H9 (cell line): ENCODE data around the gene ADORA3. TPM values are rescaled to one million over a fixed set of nuclear protein-coding genes. Genes with fewer than 3 reads are reported as not detected.

ENCODE experiments used
- DNase-seq: peaks from one replicate; pipeline ENCODE4 v3.0.0-alpha.2; 2017
- H2AFZ ChIP-seq: one replicate; pipeline ENCODE4 v1.6.1; 2013; ENCODE audit warnings: mild to moderate bottlenecking, low read length, control low read depth, moderate library complexity
- H2AK5ac ChIP-seq: 2 replicates; pipeline ENCODE4 v1.6.1; 2013; ENCODE audit warnings: low read length, control low read depth, mixed read lengths; ENCODE audit not compliant: insufficient read length
- H2BK120ac ChIP-seq: one replicate; pipeline ENCODE4 v1.6.1; 2013; ENCODE audit warnings: low read depth, mild to moderate bottlenecking, low read length, control low read depth, inconsistent platforms; ENCODE audit not compliant: poor library complexity, severe bottlenecking
- H2BK12ac ChIP-seq: 2 replicates; pipeline ENCODE4 v1.6.1; 2013; ENCODE audit warnings: low read length, control low read depth, mixed read lengths, low read depth; ENCODE audit not compliant: insufficient read length
- H2BK15ac ChIP-seq: 2 replicates; pipeline ENCODE4 v1.6.1; 2013; ENCODE audit warnings: low read depth, low read length, control low read depth
- H2BK20ac ChIP-seq: one replicate; pipeline ENCODE4 v1.6.1; 2013; ENCODE audit warnings: low read depth, mild to moderate bottlenecking, low read length, control low read depth, inconsistent platforms; ENCODE audit not compliant: poor library complexity, severe bottlenecking
- H2BK5ac ChIP-seq: 2 replicates; pipeline ENCODE4 v1.6.1; 2013; ENCODE audit warnings: low read length, control low read depth, mixed read lengths; ENCODE audit not compliant: insufficient read length
- H3K14ac ChIP-seq: 2 replicates; pipeline ENCODE4 v1.6.1; 2013; ENCODE audit warnings: low read length, control low read depth; ENCODE audit not compliant: insufficient read depth
- H3K18ac ChIP-seq: 2 replicates; pipeline ENCODE4 v1.6.1; 2013; ENCODE audit warnings: low read depth, mild to moderate bottlenecking, mixed read lengths, low read length, control low read depth; ENCODE audit not compliant: insufficient read length
- H3K23ac ChIP-seq: 2 replicates; pipeline ENCODE4 v1.6.1; 2013; ENCODE audit warnings: low read length, control low read depth, mixed read lengths, low read depth; ENCODE audit not compliant: insufficient read length
- H3K23me2 ChIP-seq: 2 replicates; pipeline ENCODE4 v1.6.1; 2013; ENCODE audit warnings: low read depth, mild to moderate bottlenecking, mixed read lengths, low read length, control low read depth; ENCODE audit not compliant: insufficient read length, poor library complexity, severe bottlenecking
- H3K27ac ChIP-seq: 2 replicates; pipeline ENCODE4 v1.5.1; 2013; ENCODE audit warnings: low read length, control low read depth, mixed read lengths, low read depth; ENCODE audit not compliant: insufficient read length
- H3K27me3 ChIP-seq: 2 replicates; pipeline ENCODE4 v1.6.1; 2013; ENCODE audit warnings: low read length, control low read depth, inconsistent platforms; ENCODE audit not compliant: insufficient read depth
- H3K4ac ChIP-seq: 2 replicates; pipeline ENCODE4 v1.6.1; 2013; ENCODE audit warnings: low read depth, mild to moderate bottlenecking, control low read depth, inconsistent platforms, low read length, moderate library complexity
- H3K4me1 ChIP-seq: 2 replicates; pipeline ENCODE4 v1.6.1; 2013; ENCODE audit warnings: low read length, control low read depth, inconsistent platforms; ENCODE audit not compliant: insufficient read depth
- H3K4me2 ChIP-seq: 2 replicates; pipeline ENCODE4 v1.6.1; 2013; ENCODE audit warnings: low read length, control low read depth, mixed read lengths; ENCODE audit not compliant: insufficient read length, insufficient read depth
- H3K56ac ChIP-seq: 2 replicates; pipeline ENCODE4 v1.6.1; 2013; ENCODE audit warnings: low read depth, mild to moderate bottlenecking, mixed read lengths, low read length, control low read depth; ENCODE audit not compliant: insufficient read length
- H3K79me1 ChIP-seq: 2 replicates; pipeline ENCODE4 v1.6.1; 2013; ENCODE audit warnings: low read depth, mild to moderate bottlenecking, moderate library complexity, low read length, control low read depth, inconsistent platforms; ENCODE audit not compliant: insufficient read depth, poor library complexity, severe bottlenecking
- H3K79me2 ChIP-seq: 2 replicates; pipeline ENCODE4 v1.6.1; 2013; ENCODE audit warnings: low read length, control low read depth, inconsistent platforms; ENCODE audit not compliant: insufficient read depth
- H3K9ac ChIP-seq: 2 replicates; pipeline ENCODE4 v1.6.1; 2013; ENCODE audit warnings: low read length, control low read depth, mixed read lengths; ENCODE audit not compliant: insufficient read length; ENCODE audit errors: extremely low read depth
- H3K9me3 ChIP-seq: one replicate; pipeline ENCODE4 v1.6.1; 2013; ENCODE audit warnings: low read depth, low read length, inconsistent platforms; ENCODE audit not compliant: control insufficient read depth
- H3T11ph ChIP-seq: one replicate; pipeline ENCODE4 v1.6.1; 2013; ENCODE audit warnings: mild to moderate bottlenecking, low read length, control low read depth, inconsistent platforms
- H4K20me1 ChIP-seq: one replicate; pipeline ENCODE4 v1.6.1; 2013; ENCODE audit not compliant: control insufficient read depth, insufficient read length, insufficient read depth
- H4K5ac ChIP-seq: 2 replicates; pipeline ENCODE4 v1.6.1; 2013; ENCODE audit warnings: low read depth, mild to moderate bottlenecking, mixed read lengths, low read length, control low read depth; ENCODE audit not compliant: insufficient read length
- H4K8ac ChIP-seq: replicated peaks from 2 replicates; pipeline ENCODE4 v1.6.1; 2013; ENCODE audit warnings: low read length, control low read depth, mixed read lengths, low read depth; ENCODE audit not compliant: insufficient read length
- H4K91ac ChIP-seq: 2 replicates; pipeline ENCODE4 v1.6.1; 2013; ENCODE audit warnings: low read depth, mild to moderate bottlenecking, moderate library complexity, mixed read lengths, low read length, control low read depth; ENCODE audit not compliant: insufficient read length
- H3K27ac Mint-ChIP-seq, 3 experiments: 2 replicates in 2 of 3; 3 replicates in 1 of 3; pipeline ENCODE4 v1.8.0; 2020 to 2021; ENCODE audit warnings: mixed read lengths in 3 of 3, mild to moderate bottlenecking in 1 of 3, moderate library complexity in 1 of 3
- H3K27me3 Mint-ChIP-seq: 2 replicates; pipeline ENCODE4 v1.8.0; 2021; ENCODE audit warnings: low read depth, mild to moderate bottlenecking, moderate library complexity, mixed read lengths
- H3K36me3 Mint-ChIP-seq, 3 experiments: 2 replicates in 2 of 3; 3 replicates in 1 of 3; pipeline ENCODE4 v1.8.0; 2020 to 2021; ENCODE audit warnings: low read depth in 3 of 3, mixed read lengths in 3 of 3; ENCODE audit not compliant: insufficient read depth in 1 of 3
- H3K4me1 Mint-ChIP-seq, 2 experiments: 2 replicates each; pipeline ENCODE4 v1.8.0; 2020; ENCODE audit warnings: mixed read lengths in 2 of 2
- H3K4me3 Mint-ChIP-seq, 2 experiments: 2 replicates in 1 of 2; 3 replicates in 1 of 2; pipeline ENCODE4 v1.8.0; 2020 to 2021; ENCODE audit warnings: mild to moderate bottlenecking in 2 of 2, mixed read lengths in 2 of 2, moderate library complexity in 1 of 2
- H3K9me3 Mint-ChIP-seq, 2 experiments: 2 replicates in 1 of 2; 3 replicates in 1 of 2; pipeline ENCODE4 v1.8.0; 2020; ENCODE audit warnings: mild to moderate bottlenecking in 2 of 2, mixed read lengths in 2 of 2, moderate library complexity in 1 of 2
- WGBS: extraction: QIAGEN DNeasy Blood & Tissue Kit; methylation state at CpG from one replicate; pipeline ENCODE4 v1.1.7; 2013; ENCODE audit warnings: missing lambda C conversion rate, low lambda C conversion rate, mixed read lengths; ENCODE audit not compliant: insufficient read length; ENCODE audit errors: extremely low coverage; 5-methylcytosine and 5-hydroxymethylcytosine counted together
- total RNA-seq: library from RNA; stranded (reverse); gene quantifications from 2 replicates; pipeline ENCODE4 v1.2.1, GENCODE V29; 2021
- TF ChIP-seq, protein P1 (sequence below): fragments of 200-600 bp; sonication (generic); conservative IDR thresholded peaks from 3 replicates; pipeline ENCODE4 v1.8.0; 2021; ENCODE audit warnings: antibody characterized with exemption, mild to moderate bottlenecking

The ADORA3 gene
- total RNA-seq, 1 experiment from 2014 or later: not detected

DNA sequence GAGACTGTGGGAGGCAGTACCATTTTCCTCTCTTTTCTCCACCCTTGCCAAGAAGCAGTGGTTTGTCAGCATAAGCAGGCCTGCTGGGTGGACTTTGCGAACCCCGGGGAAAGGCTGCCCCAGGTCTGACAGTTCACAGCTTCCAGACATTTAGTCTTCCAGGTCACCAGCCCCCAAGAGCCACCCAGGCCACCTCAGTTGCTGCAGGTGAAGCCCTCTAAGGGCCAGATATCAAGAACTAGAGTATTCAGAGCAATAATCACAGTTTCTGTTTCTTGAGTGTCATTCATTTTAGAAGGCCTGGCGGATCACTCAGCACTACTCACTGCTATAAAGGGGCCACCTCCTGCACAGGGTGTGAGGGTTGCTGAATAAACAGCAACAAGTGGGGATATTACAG, 9.5 kb upstream of the ADORA3 start:
- H3T11ph ChIP-seq: no peak overlapping the region
- Mint-ChIP-seq H3K27me3 (peaks cover 3% of the 10 kb centered on the region), H3K27ac (no peak overlapping the region), H3K36me3 (no peaks in the 10 kb centered on the region), H3K4me1 (peaks cover 7 to 11% of the 10 kb centered on the region in 2 experiments), H3K4me3 (no peak overlapping the region), H3K9me3 (no peaks in the 10 kb centered on the region)
- no peak overlapping the region for H3K9ac ChIP-seq
- no peak overlapping the region for H3K18ac ChIP-seq
- H4K8ac ChIP-seq: no peak overlapping the region
- no peak overlapping the region for H2BK120ac ChIP-seq
- H3K4me2 ChIP-seq: no peak overlapping the region
- no peaks in the 10 kb centered on the region for H3K9me3 ChIP-seq
- H2BK5ac ChIP-seq: no peak overlapping the region
- no peaks in the 10 kb centered on the region for H3K27me3 ChIP-seq
- no peak overlapping the region for H3K14ac ChIP-seq
- H4K5ac ChIP-seq: no peak overlapping the region
- H3K79me2 ChIP-seq: no peaks in the 10 kb centered on the region
- no peak overlapping the region for H3K23ac ChIP-seq
- H2AK5ac ChIP-seq: no peak overlapping the region
- TF ChIP-seq, protein P1, sequence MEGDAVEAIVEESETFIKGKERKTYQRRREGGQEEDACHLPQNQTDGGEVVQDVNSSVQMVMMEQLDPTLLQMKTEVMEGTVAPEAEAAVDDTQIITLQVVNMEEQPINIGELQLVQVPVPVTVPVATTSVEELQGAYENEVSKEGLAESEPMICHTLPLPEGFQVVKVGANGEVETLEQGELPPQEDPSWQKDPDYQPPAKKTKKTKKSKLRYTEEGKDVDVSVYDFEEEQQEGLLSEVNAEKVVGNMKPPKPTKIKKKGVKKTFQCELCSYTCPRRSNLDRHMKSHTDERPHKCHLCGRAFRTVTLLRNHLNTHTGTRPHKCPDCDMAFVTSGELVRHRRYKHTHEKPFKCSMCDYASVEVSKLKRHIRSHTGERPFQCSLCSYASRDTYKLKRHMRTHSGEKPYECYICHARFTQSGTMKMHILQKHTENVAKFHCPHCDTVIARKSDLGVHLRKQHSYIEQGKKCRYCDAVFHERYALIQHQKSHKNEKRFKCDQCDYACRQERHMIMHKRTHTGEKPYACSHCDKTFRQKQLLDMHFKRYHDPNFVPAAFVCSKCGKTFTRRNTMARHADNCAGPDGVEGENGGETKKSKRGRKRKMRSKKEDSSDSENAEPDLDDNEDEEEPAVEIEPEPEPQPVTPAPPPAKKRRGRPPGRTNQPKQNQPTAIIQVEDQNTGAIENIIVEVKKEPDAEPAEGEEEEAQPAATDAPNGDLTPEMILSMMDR: no peak
- H3K79me1 ChIP-seq: no peaks in the 10 kb centered on the region
- no peak overlapping the region for H2AFZ ChIP-seq
- H3K27ac ChIP-seq: no peak overlapping the region
- no peaks in the 10 kb centered on the region for H3K23me2 ChIP-seq
- WGBS: no CpG with 5 or more reads among the region's 3 CpGs
- no peak overlapping the region for H3K56ac ChIP-seq
- no peak overlapping the region for H3K4ac ChIP-seq
- DNase-seq: no peak
- H4K91ac ChIP-seq: no peak overlapping the region
- no peak overlapping the region for H2BK20ac ChIP-seq
- no peak overlapping the region for H2BK15ac ChIP-seq
- H4K20me1 ChIP-seq: no peaks in the 10 kb centered on the region
- H3K4me1 ChIP-seq: no peaks in the 10 kb centered on the region
- H2BK12ac ChIP-seq: no peak overlapping the region
